ENCODE results near the gene CDK7.

GRCh38 chr5:69305512-69305911 lies 70.8 kb downstream of the CDK7 start:
- TF ChIP-seq CTCF (IDR thresholded peaks at IDR 0.05; ENCODE audit: low read length) (no peak), EZH2phosphoT487 (IDR thresholded peaks at IDR 0.05; ENCODE audit: low read length) (no peak)
